ENCODE data around the gene ZBTB42.

The ZBTB42 gene

GRCh38 chr14:104827177-104828055 is 26.5 kb downstream of the ZBTB42 start (continued):
- TF ChIP-seq, protein P1, sequence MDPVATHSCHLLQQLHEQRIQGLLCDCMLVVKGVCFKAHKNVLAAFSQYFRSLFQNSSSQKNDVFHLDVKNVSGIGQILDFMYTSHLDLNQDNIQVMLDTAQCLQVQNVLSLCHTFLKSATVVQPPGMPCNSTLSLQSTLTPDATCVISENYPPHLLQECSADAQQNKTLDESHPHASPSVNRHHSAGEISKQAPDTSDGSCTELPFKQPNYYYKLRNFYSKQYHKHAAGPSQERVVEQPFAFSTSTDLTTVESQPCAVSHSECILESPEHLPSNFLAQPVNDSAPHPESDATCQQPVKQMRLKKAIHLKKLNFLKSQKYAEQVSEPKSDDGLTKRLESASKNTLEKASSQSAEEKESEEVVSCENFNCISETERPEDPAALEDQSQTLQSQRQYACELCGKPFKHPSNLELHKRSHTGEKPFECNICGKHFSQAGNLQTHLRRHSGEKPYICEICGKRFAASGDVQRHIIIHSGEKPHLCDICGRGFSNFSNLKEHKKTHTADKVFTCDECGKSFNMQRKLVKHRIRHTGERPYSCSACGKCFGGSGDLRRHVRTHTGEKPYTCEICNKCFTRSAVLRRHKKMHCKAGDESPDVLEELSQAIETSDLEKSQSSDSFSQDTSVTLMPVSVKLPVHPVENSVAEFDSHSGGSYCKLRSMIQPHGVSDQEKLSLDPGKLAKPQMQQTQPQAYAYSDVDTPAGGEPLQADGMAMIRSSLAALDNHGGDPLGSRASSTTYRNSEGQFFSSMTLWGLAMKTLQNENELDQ (tag by site-specific recombination; IDR thresholded peaks at IDR 0.05; ENCODE audit: low read depth): no peak
- TF ChIP-seq, protein P2, sequence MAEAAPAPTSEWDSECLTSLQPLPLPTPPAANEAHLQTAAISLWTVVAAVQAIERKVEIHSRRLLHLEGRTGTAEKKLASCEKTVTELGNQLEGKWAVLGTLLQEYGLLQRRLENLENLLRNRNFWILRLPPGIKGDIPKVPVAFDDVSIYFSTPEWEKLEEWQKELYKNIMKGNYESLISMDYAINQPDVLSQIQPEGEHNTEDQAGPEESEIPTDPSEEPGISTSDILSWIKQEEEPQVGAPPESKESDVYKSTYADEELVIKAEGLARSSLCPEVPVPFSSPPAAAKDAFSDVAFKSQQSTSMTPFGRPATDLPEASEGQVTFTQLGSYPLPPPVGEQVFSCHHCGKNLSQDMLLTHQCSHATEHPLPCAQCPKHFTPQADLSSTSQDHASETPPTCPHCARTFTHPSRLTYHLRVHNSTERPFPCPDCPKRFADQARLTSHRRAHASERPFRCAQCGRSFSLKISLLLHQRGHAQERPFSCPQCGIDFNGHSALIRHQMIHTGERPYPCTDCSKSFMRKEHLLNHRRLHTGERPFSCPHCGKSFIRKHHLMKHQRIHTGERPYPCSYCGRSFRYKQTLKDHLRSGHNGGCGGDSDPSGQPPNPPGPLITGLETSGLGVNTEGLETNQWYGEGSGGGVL (tag by site-specific recombination; IDR thresholded peaks at IDR 0.05): no peak
- TF ChIP-seq ZNF423 (tag by site-specific recombination; IDR thresholded peaks at IDR 0.05): no peak
- no peak for TF ChIP-seq ZNF239 (tag by site-specific recombination; IDR thresholded peaks at IDR 0.05)
- no peak for TF ChIP-seq TCF7L2 (IDR thresholded peaks at IDR 0.05; ENCODE audit: borderline replicate concordance, low read depth, low read length)
- TF ChIP-seq KLF8 (tag by site-specific recombination; IDR thresholded peaks at IDR 0.05): no peak
- no peak for TF ChIP-seq MEIS1 (CRISPR knock-in tag; IDR thresholded peaks at IDR 0.05; ENCODE audit: borderline replicate concordance)
- 0 out of 2 replicates have a peak, but pooled peaks have one; percentile 12 for TF ChIP-seq ZNF341 (tag by site-specific recombination; IDR thresholded peaks at IDR 0.05; ENCODE audit: low read depth)
- no peak for TF ChIP-seq KLF17 (tag by site-specific recombination; IDR thresholded peaks at IDR 0.05)
- peak; percentile 96 for TF ChIP-seq ZFHX2 (tag by site-specific recombination; conservative IDR thresholded peaks at IDR 0.05)
- no peak for TF ChIP-seq TRIM28 (IDR thresholded peaks at IDR 0.05; ENCODE audit: borderline replicate concordance, low read length)
- TF ChIP-seq, protein P3, sequence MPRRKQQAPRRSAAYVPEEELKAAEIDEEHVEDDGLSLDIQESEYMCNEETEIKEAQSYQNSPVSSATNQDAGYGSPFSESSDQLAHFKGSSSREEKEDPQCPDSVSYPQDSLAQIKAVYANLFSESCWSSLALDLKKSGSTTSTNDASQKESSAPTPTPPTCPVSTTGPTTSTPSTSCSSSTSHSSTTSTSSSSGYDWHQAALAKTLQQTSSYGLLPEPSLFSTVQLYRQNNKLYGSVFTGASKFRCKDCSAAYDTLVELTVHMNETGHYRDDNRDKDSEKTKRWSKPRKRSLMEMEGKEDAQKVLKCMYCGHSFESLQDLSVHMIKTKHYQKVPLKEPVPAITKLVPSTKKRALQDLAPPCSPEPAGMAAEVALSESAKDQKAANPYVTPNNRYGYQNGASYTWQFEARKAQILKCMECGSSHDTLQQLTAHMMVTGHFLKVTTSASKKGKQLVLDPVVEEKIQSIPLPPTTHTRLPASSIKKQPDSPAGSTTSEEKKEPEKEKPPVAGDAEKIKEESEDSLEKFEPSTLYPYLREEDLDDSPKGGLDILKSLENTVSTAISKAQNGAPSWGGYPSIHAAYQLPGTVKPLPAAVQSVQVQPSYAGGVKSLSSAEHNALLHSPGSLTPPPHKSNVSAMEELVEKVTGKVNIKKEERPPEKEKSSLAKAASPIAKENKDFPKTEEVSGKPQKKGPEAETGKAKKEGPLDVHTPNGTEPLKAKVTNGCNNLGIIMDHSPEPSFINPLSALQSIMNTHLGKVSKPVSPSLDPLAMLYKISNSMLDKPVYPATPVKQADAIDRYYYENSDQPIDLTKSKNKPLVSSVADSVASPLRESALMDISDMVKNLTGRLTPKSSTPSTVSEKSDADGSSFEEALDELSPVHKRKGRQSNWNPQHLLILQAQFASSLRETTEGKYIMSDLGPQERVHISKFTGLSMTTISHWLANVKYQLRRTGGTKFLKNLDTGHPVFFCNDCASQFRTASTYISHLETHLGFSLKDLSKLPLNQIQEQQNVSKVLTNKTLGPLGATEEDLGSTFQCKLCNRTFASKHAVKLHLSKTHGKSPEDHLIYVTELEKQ (tag by site-specific recombination; IDR thresholded peaks at IDR 0.05; ENCODE audit: borderline replicate concordance): no peak
- TF ChIP-seq REPIN1 (tag by site-specific recombination; IDR thresholded peaks at IDR 0.05; ENCODE audit: low read depth): no peak
- no peak for TF ChIP-seq ZFP3 (tag by site-specific recombination; IDR thresholded peaks at IDR 0.05; ENCODE audit: low read depth)
- TF ChIP-seq ZXDB (tag by site-specific recombination; IDR thresholded peaks at IDR 0.05): 0 out of 2 replicates have a peak, but pooled peaks have one; percentile 21
- TF ChIP-seq ZNF629 (tag by site-specific recombination; IDR thresholded peaks at IDR 0.05): no peak
- peak; percentile 77 for TF ChIP-seq ZBTB20 (tag by site-specific recombination; IDR thresholded peaks at IDR 0.05)
- TF ChIP-seq ZNF416 (tag by site-specific recombination; IDR thresholded peaks at IDR 0.05): no peak
- TF ChIP-seq WT1 (tag by site-specific recombination; IDR thresholded peaks at IDR 0.05): peak; percentile 76

All from HEK293 (cell line).